Activated CD8-positive, alpha-beta T cell treated with anti-CD3 and anti-CD28 coated beads for 36 hours (primary cell): Measurements from ENCODE around the gene SHC2. TPM values are rescaled to one million over a fixed set of nuclear protein-coding genes. Genes with fewer than 3 reads are reported as not detected.
"Not testable (repeated sequence)": the region's sequence is repeated elsewhere in the genome, so short reads cannot be mapped to it uniquely, and the experiment has no call there.

Source experiments
- ATAC-seq: fragments of 200-7000 bp; cut with Tn5 transposase; one replicate; pipeline ENCODE4 v1.10.0; 2021; ENCODE audit warnings: mild to moderate bottlenecking, moderate library complexity
- CTCF ChIA-PET: fragments of 350-600 bp; sonication (Branson Sonifier 250); formaldehyde crosslinking; loops from one replicate; lab custom pipeline; 2021; ENCODE audit warnings: antibody characterized with exemption; lab: Charles Lee
- POLR2A ChIA-PET: fragments of 350-600 bp; sonication (Branson Sonifier 250); formaldehyde crosslinking; loops from one replicate; lab custom pipeline; 2021; ENCODE audit warnings: antibody characterized with exemption; lab: Charles Lee
- DNase-seq: peaks from one replicate; pipeline ENCODE4 v3.0.0-alpha.2; 2020
- H3K27ac Mint-ChIP-seq: one replicate; pipeline ENCODE4 v1.8.0; 2021; ENCODE audit warnings: mild to moderate bottlenecking, mixed read lengths
- H3K27me3 Mint-ChIP-seq: one replicate; pipeline ENCODE4 v1.8.0; 2021; ENCODE audit warnings: mixed read lengths
- H3K36me3 Mint-ChIP-seq: one replicate; pipeline ENCODE4 v1.8.0; 2021; ENCODE audit warnings: low read depth, mixed read lengths
- H3K4me1 Mint-ChIP-seq: one replicate; pipeline ENCODE4 v1.8.0; 2021; ENCODE audit warnings: low read depth, mixed read lengths
- H3K4me3 Mint-ChIP-seq: one replicate; pipeline ENCODE4 v1.8.0; 2021; ENCODE audit warnings: mild to moderate bottlenecking, moderate library complexity, mixed read lengths
- H3K9me3 Mint-ChIP-seq: one replicate; pipeline ENCODE4 v1.8.0; 2021; ENCODE audit warnings: mixed read lengths
- intact Hi-C: fragments of 100-400 bp; cut with micrococcal nuclease; formaldehyde crosslinking; loops from one replicate; pipeline ENCODE4 v1.10.0; 2022
- total RNA-seq, 2 experiments: library from RNA; stranded (reverse); gene quantifications; one replicate each; pipeline ENCODE4 v1.2.3, GENCODE V29; 2021
- TF ChIP-seq, protein P1 (sequence below): fragments of 200-600 bp; IDR thresholded peaks from one replicate; pipeline ENCODE4 v1.8.0; 2022; ENCODE audit warnings: antibody characterized with exemption, mild to moderate bottlenecking

The SHC2 gene
- total RNA-seq, 2 experiments from 2014 or later = 0.25 to 0.45 TPM

DNA sequence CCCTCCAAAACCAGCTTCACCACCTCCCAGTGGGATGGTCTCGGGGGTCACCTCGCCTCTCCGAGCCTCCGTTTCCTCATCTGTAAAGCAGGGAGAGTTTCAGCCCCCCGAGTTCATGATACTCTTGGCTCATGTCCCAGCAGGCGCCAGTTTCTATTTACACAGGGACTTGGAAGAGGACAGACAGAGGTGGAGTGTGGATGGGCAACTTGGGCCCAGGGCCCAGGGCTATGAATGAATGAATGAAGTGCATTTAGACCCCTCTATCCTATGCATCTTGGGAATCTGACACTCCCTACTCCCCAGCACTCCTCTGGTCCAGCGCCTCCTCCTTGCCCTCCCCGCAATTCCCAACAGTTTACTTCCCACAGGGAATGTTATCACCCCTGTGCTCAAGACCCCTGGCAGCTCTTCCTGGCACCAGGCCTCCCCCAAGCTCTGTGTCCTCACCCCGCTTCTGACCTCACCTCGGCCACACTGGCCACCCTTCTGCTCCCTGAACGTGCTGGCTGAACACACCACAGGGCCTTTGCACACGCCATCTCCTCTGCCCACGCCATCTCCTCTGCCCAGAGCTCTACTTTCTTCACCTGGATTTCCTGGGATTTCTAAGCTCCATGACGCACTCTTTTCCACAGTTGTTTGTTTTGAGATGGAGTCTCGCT, 46.9 kb downstream of the SHC2 start:
- ATAC-seq (no peak), DNase-seq (no peak)
- H3K36me3 Mint-ChIP-seq = no peaks in the 10 kb centered on the region
- ChIA-PET CTCF (interaction anchor here (1.2 kb wide), 1 partner anchor 93 kb away, joined by 3 read pairs; no protein-coding TSS in a partner anchor), POLR2A (no interaction called here)
- H3K27me3 Mint-ChIP-seq = peaks cover 9% of the 10 kb centered on the region
- intact Hi-C loops = no loop called here
- H3K9me3 Mint-ChIP-seq = no peaks in the 10 kb centered on the region
- TF ChIP-seq, protein P1, sequence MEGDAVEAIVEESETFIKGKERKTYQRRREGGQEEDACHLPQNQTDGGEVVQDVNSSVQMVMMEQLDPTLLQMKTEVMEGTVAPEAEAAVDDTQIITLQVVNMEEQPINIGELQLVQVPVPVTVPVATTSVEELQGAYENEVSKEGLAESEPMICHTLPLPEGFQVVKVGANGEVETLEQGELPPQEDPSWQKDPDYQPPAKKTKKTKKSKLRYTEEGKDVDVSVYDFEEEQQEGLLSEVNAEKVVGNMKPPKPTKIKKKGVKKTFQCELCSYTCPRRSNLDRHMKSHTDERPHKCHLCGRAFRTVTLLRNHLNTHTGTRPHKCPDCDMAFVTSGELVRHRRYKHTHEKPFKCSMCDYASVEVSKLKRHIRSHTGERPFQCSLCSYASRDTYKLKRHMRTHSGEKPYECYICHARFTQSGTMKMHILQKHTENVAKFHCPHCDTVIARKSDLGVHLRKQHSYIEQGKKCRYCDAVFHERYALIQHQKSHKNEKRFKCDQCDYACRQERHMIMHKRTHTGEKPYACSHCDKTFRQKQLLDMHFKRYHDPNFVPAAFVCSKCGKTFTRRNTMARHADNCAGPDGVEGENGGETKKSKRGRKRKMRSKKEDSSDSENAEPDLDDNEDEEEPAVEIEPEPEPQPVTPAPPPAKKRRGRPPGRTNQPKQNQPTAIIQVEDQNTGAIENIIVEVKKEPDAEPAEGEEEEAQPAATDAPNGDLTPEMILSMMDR = no peak
- H3K4me3 Mint-ChIP-seq = no peak overlapping the region
- no peak overlapping the region for H3K27ac Mint-ChIP-seq
- H3K4me1 Mint-ChIP-seq = peaks cover 6% of the 10 kb centered on the region

DNA sequence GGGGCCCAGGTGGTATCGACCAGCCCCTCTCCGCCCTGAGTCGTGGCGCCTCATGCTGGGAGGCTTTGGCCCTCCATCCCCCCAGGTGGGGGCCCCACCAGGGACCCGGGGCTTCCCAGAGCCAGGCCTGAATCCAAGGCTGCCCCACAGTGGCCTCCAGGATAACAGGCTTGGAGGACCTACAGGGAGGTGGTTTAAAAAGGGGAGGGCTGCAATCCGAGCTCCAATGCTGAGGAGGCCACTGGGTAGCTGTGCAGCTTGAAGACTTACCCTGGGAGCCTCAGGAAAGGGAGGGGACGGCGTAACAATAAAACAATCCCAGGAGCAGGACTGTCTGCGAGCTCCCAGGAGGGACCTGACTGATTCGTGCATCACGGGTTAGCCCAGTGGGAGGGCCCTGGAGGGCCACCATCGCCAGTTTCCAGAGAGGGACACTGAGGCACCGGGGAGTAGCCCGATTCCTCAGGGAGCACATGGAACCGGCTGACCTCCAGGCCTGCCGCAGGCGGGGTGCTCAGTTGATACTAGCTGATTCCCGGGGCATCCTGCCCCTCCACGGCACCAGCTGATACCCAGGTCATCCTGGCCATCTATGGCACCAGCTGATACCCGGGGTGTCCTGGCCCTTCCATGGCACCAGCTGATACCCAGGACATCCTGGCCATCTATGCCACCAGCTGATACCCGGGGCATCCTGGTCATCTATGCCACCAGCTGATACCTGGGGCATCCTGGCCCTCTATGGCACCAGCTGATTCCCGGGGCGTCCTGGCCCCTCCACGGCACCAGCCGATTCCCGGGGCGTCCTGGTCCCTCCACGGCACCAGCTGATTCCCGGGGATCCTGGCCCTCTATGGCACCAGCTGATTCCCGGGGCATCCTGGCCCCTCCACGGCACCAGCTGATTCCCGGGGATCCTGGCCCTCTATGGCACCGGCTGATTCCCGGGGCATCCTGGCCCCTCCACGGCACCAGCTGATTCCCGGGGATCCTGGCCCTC, 48.2 kb downstream of the SHC2 start:
- H3K36me3 Mint-ChIP-seq = no peaks in the 10 kb centered on the region
- no peak overlapping the region for H3K27ac Mint-ChIP-seq
- no peaks in the 10 kb centered on the region for H3K9me3 Mint-ChIP-seq
- CTCF ChIA-PET = interaction anchor here (1.2 kb wide), 1 partner anchor 94 kb away, joined by 3 read pairs; no protein-coding TSS in a partner anchor
- TF ChIP-seq, protein P1 = no peak
- H3K4me1 Mint-ChIP-seq = peaks cover 6% of the 10 kb centered on the region
- POLR2A ChIA-PET = no interaction called here
- no peak overlapping the region for H3K4me3 Mint-ChIP-seq
- DNase-seq = no peak
- intact Hi-C loops = no loop called here
- no peak for ATAC-seq
- peaks cover 9% of the 10 kb centered on the region for H3K27me3 Mint-ChIP-seq

DNA sequence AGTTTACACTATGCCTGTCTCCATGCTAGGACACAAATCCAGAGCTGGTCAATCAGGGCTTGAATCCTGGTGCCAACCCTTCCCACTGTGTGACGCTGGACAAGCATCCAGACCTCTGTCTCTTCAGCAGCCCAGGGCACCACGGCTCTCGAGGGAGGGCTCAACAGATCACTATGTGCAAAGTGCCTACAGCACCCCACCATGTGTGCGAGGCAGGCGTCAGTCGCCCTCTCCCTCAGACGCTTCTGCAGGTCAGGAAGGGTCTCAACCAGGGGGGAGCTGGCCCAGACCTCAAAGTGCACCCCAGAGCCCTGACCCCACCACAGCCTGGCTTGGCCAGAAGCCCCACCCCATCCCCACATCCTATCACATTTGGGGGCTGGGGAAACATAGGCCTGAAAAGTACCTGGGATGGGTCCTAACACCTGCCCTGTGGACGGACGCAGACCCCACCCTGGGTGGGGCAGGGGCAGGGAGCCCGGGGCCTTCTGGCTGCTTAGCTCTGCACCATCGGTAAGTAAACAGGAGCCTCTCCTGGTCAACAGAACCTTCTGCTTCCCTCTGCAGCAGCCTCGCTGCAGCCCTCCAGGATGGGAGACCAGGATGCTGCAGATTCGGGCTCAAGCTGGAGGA, 49.0 kb downstream of the SHC2 start:
- no peak overlapping the region for H3K4me3 Mint-ChIP-seq
- H3K4me1 Mint-ChIP-seq = peaks cover 6% of the 10 kb centered on the region
- DNase-seq = no peak
- H3K27ac Mint-ChIP-seq = no peak overlapping the region
- H3K27me3 Mint-ChIP-seq = peaks cover 9% of the 10 kb centered on the region
- TF ChIP-seq, protein P1 = no peak
- POLR2A ChIA-PET = no interaction called here
- H3K36me3 Mint-ChIP-seq = no peaks in the 10 kb centered on the region
- H3K9me3 Mint-ChIP-seq = no peaks in the 10 kb centered on the region
- intact Hi-C loops = no loop called here
- no peak for ATAC-seq
- CTCF ChIA-PET = no interaction called here

DNA sequence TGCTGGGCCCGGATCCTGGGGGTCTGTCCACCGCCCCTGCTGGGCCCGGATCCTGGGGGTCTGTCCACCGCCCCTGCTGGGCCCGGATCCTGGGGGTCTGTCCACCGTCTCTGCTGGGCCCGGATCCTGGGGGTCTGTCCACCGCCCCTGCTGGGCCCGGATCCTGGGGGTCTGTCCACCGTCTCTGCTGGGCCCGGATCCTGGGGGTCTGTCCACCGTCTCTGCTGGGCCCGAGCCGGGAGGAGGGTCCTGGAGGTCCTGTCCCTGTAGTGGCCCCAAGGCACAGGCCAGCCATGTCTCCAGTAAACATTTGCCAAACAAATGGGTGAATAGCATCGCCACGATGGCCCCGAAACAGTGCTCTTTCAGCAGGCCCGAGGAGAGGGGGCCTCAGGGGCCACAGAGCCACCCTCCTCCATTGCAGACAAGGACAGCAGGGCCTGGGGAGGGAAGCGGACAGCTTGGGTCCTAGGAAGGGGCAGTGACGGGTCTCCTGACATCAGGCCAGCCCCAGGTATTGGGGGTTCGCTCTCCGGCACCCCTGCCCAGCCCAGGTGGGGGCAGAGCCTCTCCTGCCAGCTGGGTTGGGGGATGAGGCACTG, 49.6 kb downstream of the SHC2 start:
- POLR2A ChIA-PET, H3K27me3 Mint-ChIP-seq, intact Hi-C loops, H3K27ac Mint-ChIP-seq, H3K4me1 Mint-ChIP-seq, H3K4me3 Mint-ChIP-seq, DNase-seq, ATAC-seq, CTCF ChIA-PET, H3K9me3 Mint-ChIP-seq, H3K36me3 Mint-ChIP-seq: not testable (repeated sequence)

DNA sequence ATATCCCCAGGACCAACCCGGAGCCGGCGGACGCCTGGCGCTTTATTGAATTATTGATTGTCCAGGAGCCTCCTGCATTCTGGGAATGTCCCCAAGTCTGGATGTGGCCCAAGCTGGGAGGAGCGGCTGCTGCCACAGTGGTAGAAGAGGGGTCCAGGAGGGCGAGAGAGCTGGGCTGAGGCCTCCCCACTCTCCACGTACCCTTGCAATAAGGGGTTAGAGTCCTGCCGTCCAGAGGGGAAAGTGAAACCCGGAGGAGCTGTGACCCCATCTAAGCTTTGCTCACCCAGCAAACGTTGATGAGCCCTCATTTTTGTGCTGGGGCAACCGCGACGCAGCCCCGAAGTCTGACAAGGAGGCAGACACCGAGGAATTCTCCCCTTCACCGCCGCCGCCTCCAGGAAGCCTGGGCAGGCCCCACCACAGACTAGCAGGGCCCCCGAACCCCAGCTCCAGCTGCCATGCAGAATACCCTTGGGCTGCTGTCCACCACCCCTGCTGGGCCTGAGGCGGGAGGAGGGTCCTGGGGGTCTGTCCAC, 50.5 kb downstream of the SHC2 start:
- intact Hi-C loops = no loop called here
- TF ChIP-seq, protein P1 = no peak
- Mint-ChIP-seq H3K27ac (no peak overlapping the region), H3K4me1 (peaks cover 6% of the 10 kb centered on the region), H3K4me3 (no peak overlapping the region), H3K36me3 (no peaks in the 10 kb centered on the region), H3K27me3 (peaks cover 9% of the 10 kb centered on the region), H3K9me3 (no peaks in the 10 kb centered on the region)
- ChIA-PET CTCF (interaction anchor here (2.0 kb wide), 1 partner anchor 100 kb away, joined by 6 read pairs; no protein-coding TSS in a partner anchor), POLR2A (interaction anchor here (0.6 kb wide), 1 partner anchor 13 kb away, joined by 3 read pairs; no protein-coding TSS in a partner anchor)
- ATAC-seq (no peak), DNase-seq (no peak)
